ENCODE measurements around the gene CTDP1.

The CTDP1 gene

GRCh38 chr18:79679552-79680099 lies at the start of gene CTDP1:
Gene CTDP1 (plus strand): TSS chr18:79679803. CDS start chr18:79679948, 145 bp downstream.
- DNase-seq (ENCODE audit: low read depth, low spot score): peak; percentile 61

GRCh38 chr18:79630281-79631095 lies 49.1 kb upstream of the CTDP1 start:
- no peak for DNase-seq (ENCODE audit: low read depth, low spot score)

GRCh38 chr18:79631096-79631507 lies 48.5 kb upstream of the CTDP1 start:
- no peak for DNase-seq (ENCODE audit: low read depth, low spot score)

GRCh38 chr18:79631761-79632446 lies 47.7 kb upstream of the CTDP1 start:
- DNase-seq (ENCODE audit: low read depth, low spot score): no peak

- DNase-seq (ENCODE audit: low read depth, low spot score): no peak
These were observed 46.8 kb upstream of the CTDP1 start for GRCh38 chr18:79632765-79633164.

- no peak for DNase-seq (ENCODE audit: low read depth, low spot score)
These were observed 45.4 kb upstream of the CTDP1 start for GRCh38 chr18:79634186-79634585.

GRCh38 chr18:79634593-79635426 lies 44.8 kb upstream of the CTDP1 start:
- no peak for DNase-seq (ENCODE audit: low read depth, low spot score)

GRCh38 chr18:79635427-79635726 lies 44.2 kb upstream of the CTDP1 start:
- DNase-seq (ENCODE audit: low read depth, low spot score): no peak

- DNase-seq (ENCODE audit: low read depth, low spot score): no peak
These were observed 42.3 kb upstream of the CTDP1 start for GRCh38 chr18:79637181-79637920.

- no peak for DNase-seq (ENCODE audit: low read depth, low spot score)
These were observed 41.4 kb upstream of the CTDP1 start for GRCh38 chr18:79637921-79638909.

GRCh38 chr18:79639072-79639829 lies 40.4 kb upstream of the CTDP1 start:
- DNase-seq (ENCODE audit: low read depth, low spot score): no peak

GRCh38 chr18:79640064-79640672 lies 39.4 kb upstream of the CTDP1 start:
- no peak for DNase-seq (ENCODE audit: low read depth, low spot score)

GRCh38 chr18:79640875-79641274 lies 38.7 kb upstream of the CTDP1 start:
- DNase-seq (ENCODE audit: low read depth, low spot score): no peak

GRCh38 chr18:79641722-79642497 lies 37.7 kb upstream of the CTDP1 start:
- no peak for DNase-seq (ENCODE audit: low read depth, low spot score)

GRCh38 chr18:79642626-79643025 lies 37.0 kb upstream of the CTDP1 start:
- DNase-seq (ENCODE audit: low read depth, low spot score): no peak

GRCh38 chr18:79643054-79643984 lies 36.3 kb upstream of the CTDP1 start:
- no peak for DNase-seq (ENCODE audit: low read depth, low spot score)

Measured in iPS DF 19.7 (cell line).